CD4-positive, alpha-beta T cell treated with Interleukin-1 beta for 1 hour (primary cell): ENCODE results near the gene ABCG2.
"Not testable (repeated sequence)": the region's sequence is repeated elsewhere in the genome, so short reads cannot be mapped to it uniquely, and the experiment has no call there.

Experiments
- DNase-seq, 2 donors: peaks; one replicate each; pipeline ENCODE4 v3.0.0-alpha.2; 2020 to 2022

The ABCG2 gene

GRCh38 chr4:88109123-88109881 lies 49.1 kb downstream of the ABCG2 start:
- DNase-seq: no peak

GRCh38 chr4:88108747-88109122 lies 49.7 kb downstream of the ABCG2 start:
- no peak for DNase-seq

GRCh38 chr4:88108108-88108465 lies 50.4 kb downstream of the ABCG2 start:
- DNase-seq: not testable (repeated sequence)

- no peak for DNase-seq
These were observed 50.9 kb downstream of the ABCG2 start for GRCh38 chr4:88107406-88108107.

DNA sequence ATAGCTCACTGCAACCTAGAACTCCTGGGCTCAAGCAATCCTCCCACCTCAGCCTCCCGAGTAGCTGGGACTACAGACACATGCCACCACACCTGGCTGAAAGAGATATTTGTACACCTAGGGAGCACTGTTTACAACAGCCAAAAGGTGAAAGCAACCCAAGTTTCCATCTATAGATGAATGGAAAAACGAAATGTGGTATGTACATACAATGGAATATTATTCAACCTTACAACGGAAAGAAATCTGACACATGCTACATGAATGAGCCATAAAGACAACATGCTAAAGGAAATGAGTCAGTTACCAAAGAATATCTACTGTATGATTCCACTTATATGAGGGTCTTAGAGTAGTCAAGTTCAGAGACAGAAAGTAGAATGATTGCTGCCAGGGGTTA lies 52.2 kb downstream of the ABCG2 start:
- DNase-seq: no peak

GRCh38 chr4:88104902-88105610 lies 53.4 kb downstream of the ABCG2 start:
- DNase-seq: no peak

DNA sequence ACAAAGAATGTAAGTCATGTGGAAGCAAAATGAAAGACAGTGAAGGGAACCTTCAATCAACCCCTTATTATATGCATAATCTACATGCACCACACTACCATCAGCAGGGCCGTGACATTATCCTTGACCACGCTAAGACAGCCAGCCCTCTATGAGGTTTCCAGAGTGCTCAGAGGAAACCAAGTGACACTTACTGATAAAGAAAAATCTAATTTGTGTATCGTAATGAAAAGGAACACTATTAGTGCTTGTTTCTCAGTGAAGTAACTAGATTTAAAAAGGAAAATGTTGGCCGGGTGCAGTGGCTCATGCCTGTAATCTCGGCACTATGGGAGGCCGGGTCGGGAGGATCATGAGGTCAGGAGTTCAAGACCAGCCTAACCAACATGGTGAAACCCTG lies 56.4 kb downstream of the ABCG2 start:
- no peak for DNase-seq

DNA sequence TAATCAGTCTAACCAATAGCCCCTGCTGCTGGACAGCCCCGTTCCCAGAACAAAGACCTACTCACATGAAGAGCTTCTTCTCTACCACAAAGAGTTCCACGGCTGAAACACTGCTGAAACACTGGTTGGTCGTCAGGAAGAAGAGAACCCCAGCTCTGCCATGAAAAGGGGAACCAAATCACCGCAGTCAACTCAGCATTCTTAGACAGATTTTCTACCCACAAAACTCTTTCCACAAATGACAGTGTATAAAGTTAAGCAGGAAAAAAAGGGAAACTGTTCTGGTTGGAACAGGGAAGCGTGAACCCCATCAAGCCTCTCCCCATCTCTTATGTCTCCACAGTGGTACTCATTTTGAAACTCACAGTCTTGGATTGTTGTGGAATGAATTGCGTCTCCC lies 57.3 kb downstream of the ABCG2 start:
- peak in 1 of 2 donors; percentile 3 for DNase-seq

- DNase-seq: no peak
These were observed 59.3 kb downstream of the ABCG2 start for GRCh38 chr4:88098993-88099752.

GRCh38 chr4:88097781-88098180 lies 60.7 kb downstream of the ABCG2 start:
- no peak for DNase-seq

DNA sequence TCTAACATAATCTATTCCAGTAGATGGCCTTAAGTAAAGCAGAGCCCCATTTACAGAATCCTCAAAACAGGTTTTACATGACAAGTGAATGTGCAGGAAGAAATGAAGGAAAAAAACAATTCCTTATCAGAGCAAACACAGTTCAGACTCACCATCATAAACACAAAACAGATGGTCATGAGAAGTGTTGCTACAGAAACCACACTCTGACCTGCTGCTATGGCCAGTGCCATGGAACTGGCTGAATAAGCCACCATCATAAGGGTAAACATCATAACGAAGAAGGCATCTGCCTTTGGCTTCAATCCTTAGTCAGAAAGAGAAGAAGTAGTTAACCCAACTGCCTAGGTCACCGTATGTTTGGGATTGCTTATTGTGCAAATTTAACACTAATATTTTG lies 61.1 kb downstream of the ABCG2 start:
- no peak for DNase-seq

DNA sequence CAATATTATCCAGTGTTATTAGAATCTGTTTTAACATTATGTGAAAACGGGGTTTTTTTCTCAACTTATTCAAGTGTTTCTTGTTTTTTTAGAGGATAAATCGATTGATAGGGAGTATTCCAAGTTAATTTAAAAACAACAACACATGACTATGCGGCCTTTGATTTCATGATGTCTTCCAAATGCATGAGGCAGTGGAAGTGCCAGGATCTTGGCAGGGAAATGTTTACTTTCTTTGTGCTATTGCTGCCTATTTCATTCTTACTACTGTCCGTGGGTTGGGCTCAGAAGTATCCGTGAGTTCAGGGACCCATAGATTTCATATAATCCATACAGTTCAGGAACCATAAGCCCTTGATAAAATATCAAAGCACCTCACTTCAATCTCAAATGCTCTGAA lies 64.6 kb downstream of the ABCG2 start:
- no peak for DNase-seq

DNA sequence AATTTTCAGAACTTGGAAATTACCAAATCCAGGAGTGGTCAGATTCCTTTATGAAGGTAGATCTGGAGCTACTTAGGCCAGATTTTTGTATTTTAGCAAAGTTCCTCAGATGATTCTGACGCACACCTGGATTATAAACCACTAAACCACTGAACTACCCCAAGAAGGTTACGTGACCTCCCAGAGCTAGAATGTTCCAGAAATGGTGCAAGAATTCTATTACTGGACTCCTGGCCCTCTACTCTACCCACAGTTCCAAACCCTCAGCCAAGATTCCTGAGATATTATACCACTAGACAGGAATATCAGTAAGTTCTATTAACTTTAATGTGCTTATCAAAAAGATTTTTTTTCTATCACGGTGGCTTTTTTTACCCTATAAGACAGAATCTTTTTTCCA lies 67.1 kb downstream of the ABCG2 start:
- no peak for DNase-seq

- DNase-seq: no peak
These were observed 67.5 kb downstream of the ABCG2 start for GRCh38 chr4:88090898-88091297.

- no peak for DNase-seq
These were observed 71.4 kb downstream of the ABCG2 start for GRCh38 chr4:88087004-88087403.

DNA sequence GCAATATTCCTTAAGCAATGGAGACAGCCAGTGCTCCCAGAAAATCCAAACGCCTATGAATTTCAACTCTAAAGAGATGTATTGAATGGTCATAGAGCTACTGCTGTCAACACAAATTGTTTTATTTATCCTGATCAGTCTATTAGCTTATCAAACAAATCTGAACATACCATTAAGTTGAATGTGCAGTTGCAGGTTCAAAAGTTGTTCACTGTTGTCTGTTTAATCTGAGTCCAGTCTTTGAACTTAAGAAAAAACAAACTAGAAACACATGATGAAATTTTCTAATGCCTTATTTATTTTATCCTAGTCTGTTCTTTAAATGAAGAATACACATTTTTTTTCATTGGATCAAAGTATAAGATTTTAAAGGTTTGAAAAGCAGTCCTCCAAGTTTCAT lies 77.8 kb downstream of the ABCG2 start:
- no peak for DNase-seq

DNA sequence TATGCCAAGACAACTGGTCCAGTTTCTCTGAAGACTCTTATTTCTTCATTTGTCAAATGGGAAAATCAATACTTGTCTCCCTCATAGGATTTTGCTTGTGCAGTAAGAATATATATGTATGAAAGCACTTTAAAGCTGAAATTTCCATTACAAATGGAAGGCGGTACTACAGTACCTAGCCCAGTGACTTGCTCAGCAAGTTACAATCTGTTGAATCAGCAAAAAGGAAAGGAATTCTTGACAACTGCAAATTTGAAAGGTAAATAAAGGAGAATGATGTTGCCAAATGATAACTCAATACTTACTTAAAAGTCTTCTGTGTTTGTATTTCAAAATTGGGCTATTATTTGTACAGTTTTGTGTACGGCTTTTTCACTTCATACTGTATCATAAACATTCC lies 79.9 kb downstream of the ABCG2 start:
- DNase-seq: no peak

- DNase-seq: no peak
These were observed 80.4 kb downstream of the ABCG2 start for GRCh38 chr4:88077911-88078524.

DNA sequence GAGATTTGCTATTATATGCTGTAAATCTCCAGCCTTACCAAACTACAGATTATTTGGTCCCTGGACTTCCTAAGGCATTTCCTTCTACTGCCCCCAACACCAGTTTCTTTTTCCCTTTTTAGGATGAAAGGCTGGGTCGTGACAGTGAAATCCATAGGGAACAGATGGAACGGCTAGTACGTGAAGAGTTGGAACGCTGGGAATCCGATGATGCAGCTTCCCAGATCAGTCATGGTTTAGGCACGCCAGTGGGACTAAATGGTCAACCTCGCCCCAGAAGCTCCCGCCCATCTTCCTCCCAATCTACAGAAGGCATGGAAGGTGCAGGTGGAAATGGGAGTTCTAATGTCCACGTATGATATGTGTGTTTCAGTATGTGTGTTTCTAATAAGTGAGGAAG lies 83.1 kb downstream of the ABCG2 start:
- DNase-seq: no peak

DNA sequence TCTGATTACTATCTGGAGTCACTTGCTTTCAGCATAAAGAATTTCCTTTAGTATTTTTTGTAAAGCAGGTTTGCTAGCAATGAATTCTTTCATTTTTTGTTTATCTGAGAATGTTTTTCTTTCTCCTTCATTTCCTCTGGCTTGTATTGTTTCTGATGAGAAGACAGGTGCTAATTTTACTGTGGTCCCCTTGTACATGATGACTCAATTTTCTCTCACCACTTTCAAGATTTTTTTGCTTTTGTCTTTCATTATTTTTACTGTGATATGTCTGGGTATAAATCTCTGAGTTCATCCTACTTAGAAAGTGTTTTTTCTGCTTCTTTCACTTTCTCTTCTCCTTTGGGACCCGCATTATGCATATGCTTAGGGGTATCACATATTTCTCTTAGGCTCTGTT lies 88.4 kb downstream of the ABCG2 start:
- no peak for DNase-seq

GRCh38 chr4:88064410-88064809 lies 94.0 kb downstream of the ABCG2 start:
- DNase-seq: no peak

DNA sequence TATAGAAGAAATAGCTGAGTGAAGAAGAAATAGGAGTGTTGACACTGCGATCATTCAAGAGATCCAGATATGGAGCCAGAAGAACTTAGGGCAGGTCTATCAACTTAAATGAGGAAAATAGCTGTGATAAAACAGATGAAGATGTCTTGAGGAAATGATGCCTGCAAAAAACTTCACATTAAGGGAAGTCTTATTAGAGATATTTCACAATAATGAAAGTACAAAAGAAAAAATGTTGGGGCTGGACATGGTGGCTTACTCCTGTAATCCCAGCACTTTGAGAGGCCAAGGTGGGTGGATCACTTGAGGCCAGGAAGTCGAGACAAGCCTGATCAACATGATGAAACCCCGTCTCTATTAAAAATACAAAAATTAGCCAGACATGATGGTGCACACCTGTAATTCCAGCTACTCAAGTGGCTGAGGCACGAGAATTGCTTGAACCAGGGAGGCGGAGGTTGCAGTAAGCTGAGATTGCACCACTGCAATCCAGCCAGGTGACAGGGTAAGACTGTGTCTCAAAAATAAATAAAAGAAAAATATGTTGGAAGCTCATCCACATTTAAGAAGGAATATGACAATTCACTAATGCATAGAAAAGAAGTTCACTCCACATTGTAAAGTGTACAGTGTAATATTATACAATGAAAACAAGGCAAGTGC lies 94.7 kb downstream of the ABCG2 start:
- DNase-seq: no peak
